Measurements from ENCODE around the gene SEZ6. TPM values are rescaled to one million over a fixed set of nuclear protein-coding genes. Genes with fewer than 3 reads are reported as not detected.

The SEZ6 gene
- total RNA-seq, 4 donors from 2014 or later, result 0.13 TPM; not detected in 3

DNA sequence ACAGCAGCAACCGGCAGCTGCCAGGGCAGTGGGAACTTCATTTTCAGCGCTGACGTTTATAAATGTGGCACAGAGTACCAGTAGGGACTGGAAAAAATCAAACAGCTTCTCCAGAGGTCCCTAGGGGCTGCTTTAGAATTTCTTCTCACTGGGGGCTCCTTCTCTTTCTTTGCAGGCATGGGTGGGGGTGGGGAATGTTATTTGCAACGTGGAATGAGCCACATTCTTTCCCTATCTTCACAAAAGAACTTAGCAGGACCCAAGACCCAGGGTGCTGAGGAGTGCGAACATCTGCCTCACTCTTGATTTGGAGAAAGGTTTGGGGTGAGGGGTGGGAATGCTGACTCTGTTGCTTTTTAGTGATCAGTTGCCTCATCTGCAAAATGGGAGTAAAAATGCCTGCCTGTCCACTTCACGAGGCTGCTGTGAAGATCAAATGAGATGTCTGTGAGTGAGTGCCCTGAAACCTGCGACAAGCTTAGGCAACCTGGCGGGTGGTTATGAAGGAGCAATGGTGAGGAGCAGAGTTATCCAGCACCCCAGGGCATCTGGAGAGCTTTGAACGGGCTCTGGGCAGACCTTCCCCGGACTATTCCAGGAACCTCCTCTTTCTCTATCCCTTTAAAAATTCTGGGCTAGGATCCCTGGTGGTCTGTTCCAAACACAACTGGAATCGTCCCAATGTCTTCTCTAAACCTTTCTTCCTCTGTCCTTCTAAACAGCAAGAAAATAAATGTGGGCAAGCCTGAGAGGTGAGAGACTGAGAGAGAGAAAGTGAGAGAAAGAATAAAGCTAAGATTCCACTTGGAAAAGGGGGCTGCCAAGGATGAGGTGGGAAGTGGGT, 26.4 kb upstream of the SEZ6 start:
- Histone ChIP-seq H3K27me3 (peaks cover 24% of the 10 kb centered on the region), H3K27ac (no peak overlapping the region), H3K36me3 (no peaks in the 10 kb centered on the region), H3K4me1 (no peaks in the 10 kb centered on the region), H3K9me3 (peaks cover 0 to 23% (median 0%) of the 10 kb centered on the region in 3 donors), H3K4me3 (no peak overlapping the region)
- ATAC-seq, result no peak
- TF ChIP-seq EP300 (IDR thresholded peaks at IDR 0.05) (no peak), POLR2A (IDR thresholded peaks at IDR 0.05) (no peak), POLR2AphosphoS5 (IDR thresholded peaks at IDR 0.05) (no peak)
- TF ChIP-seq, protein P1, sequence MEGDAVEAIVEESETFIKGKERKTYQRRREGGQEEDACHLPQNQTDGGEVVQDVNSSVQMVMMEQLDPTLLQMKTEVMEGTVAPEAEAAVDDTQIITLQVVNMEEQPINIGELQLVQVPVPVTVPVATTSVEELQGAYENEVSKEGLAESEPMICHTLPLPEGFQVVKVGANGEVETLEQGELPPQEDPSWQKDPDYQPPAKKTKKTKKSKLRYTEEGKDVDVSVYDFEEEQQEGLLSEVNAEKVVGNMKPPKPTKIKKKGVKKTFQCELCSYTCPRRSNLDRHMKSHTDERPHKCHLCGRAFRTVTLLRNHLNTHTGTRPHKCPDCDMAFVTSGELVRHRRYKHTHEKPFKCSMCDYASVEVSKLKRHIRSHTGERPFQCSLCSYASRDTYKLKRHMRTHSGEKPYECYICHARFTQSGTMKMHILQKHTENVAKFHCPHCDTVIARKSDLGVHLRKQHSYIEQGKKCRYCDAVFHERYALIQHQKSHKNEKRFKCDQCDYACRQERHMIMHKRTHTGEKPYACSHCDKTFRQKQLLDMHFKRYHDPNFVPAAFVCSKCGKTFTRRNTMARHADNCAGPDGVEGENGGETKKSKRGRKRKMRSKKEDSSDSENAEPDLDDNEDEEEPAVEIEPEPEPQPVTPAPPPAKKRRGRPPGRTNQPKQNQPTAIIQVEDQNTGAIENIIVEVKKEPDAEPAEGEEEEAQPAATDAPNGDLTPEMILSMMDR (IDR thresholded peaks at IDR 0.05), result no peak
- WGBS, 2 donors (ENCODE audit: low coverage in 1 of 2), result 31 to 48% methylated on average over 4 to 6 of the region's 11 CpGs

DNA sequence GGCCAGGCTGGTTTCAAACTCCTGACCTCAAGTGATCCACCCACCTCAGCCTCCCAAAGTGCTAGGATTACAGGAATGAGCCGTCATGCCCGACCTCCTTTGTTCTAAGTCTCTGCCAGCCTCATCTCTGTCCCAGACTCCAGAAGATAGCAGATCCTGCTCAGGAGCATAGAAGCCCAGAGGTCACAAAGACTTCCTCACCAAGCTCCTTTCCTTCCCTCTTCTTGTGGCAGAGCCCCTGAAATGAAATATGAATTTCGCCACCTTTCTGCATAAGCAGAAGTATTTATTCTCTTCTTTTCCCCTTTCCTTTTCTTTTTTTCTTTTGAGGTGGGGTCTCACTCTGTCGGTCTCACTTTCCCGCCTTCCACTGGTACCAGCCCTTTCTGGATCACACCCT, 25.7 kb upstream of the SEZ6 start:
- Histone ChIP-seq H3K27me3 (peaks cover 24% of the 10 kb centered on the region), H3K4me3 (no peak overlapping the region), H3K27ac (no peak overlapping the region), H3K9me3 (peaks cover 0 to 23% (median 0%) of the 10 kb centered on the region in 3 donors), H3K36me3 (no peaks in the 10 kb centered on the region), H3K4me1 (no peaks in the 10 kb centered on the region)
- TF ChIP-seq, protein P1 (IDR thresholded peaks at IDR 0.05), result no peak
- no peak for TF ChIP-seq POLR2A (IDR thresholded peaks at IDR 0.05)
- no peak for TF ChIP-seq POLR2AphosphoS5 (IDR thresholded peaks at IDR 0.05)
- TF ChIP-seq EP300 (IDR thresholded peaks at IDR 0.05), result no peak
- WGBS, 2 donors (ENCODE audit: low coverage in 1 of 2), result 61% methylated on average over 5 of the region's 5 CpGs; no CpG with 5 or more reads in 1 of the 2 donors
- no peak for ATAC-seq

DNA sequence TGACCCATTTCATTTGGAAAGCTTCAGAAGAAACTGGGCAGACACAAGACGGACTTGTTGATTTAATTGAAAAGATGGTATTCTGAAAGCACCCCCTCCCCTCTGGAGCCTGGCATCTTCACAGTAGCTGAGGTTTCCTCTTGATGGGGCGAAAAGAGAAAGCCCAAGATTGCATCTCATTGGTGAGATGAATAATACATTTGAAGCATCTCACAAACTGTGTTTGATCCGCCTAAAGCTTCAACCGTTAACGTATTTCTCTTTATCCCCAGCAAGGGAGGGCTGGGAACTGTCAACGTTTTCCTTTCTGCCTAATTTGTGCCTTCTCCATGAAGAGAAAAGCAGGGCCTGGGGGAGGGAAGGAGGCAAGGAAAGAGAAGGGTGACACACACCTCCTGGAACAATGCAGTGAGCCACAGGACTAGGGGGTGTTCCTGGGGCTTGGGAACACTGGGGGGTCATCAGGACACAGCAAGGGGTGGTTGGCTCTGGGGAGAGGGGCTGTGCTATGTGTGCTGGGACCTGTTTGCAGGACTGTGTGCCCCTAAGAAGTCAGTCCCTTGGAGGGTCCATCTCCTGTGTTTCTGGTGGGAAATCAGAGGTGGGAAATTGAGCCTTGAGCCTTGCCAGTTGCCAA, 18.6 kb upstream of the SEZ6 start:
- Histone ChIP-seq H3K4me1 (peaks cover 0 to 7% (median 3%) of the 10 kb centered on the region in 3 donors), H3K27ac (no peak overlapping the region), H3K4me3 (no peak overlapping the region), H3K36me3 (no peaks in the 10 kb centered on the region), H3K9me3 (no peaks in the 10 kb centered on the region), H3K27me3 (peaks cover 13% of the 10 kb centered on the region)
- TF ChIP-seq EP300 (IDR thresholded peaks at IDR 0.05), result no peak
- no peak for TF ChIP-seq POLR2A (IDR thresholded peaks at IDR 0.05)
- TF ChIP-seq POLR2AphosphoS5 (IDR thresholded peaks at IDR 0.05), result no peak
- TF ChIP-seq, protein P1 (IDR thresholded peaks at IDR 0.05), result no peak
- ATAC-seq, result no peak
- 66 to 76% methylated on average over 3 to 6 of the region's 6 CpGs for WGBS, 2 donors (ENCODE audit: low coverage in 1 of 2)

- no peaks in the 10 kb centered on the region for H3K36me3 ChIP-seq
- no peak for ATAC-seq
- peaks cover 37% of the 10 kb centered on the region for H3K27me3 ChIP-seq
- no peak overlapping the region for H3K4me3 ChIP-seq
- no peak overlapping the region for H3K27ac ChIP-seq
- 81 to 92% methylated on average over 7 of the region's 7 CpGs for WGBS, 2 donors (ENCODE audit: low coverage in 1 of 2)
- H3K9me3 ChIP-seq, result no peaks in the 10 kb centered on the region
- no peak for TF ChIP-seq POLR2AphosphoS5 (IDR thresholded peaks at IDR 0.05)
- TF ChIP-seq EP300 (IDR thresholded peaks at IDR 0.05), result no peak
- no peak for TF ChIP-seq POLR2A (IDR thresholded peaks at IDR 0.05)
- TF ChIP-seq, protein P1 (IDR thresholded peaks at IDR 0.05), result no peak
- H3K4me1 ChIP-seq, result peaks cover 0 to 7% (median 3%) of the 10 kb centered on the region in 3 donors
Measured at GRCh38 chr17:29022074-29022473, 16.2 kb upstream of the SEZ6 start.
